HFFc6 (cell line): ENCODE measurements around the gene YIPF7. TPM values are rescaled to one million over a fixed set of nuclear protein-coding genes. Genes with fewer than 3 reads are reported as not detected.

Source experiments
- DNase-seq: peaks from one replicate; pipeline ENCODE4 v3.0.0-alpha.2; 2018
- H3K27ac Mint-ChIP-seq: 2 replicates; pipeline ENCODE4 v1.8.0; 2020; ENCODE audit warnings: mild to moderate bottlenecking, mixed read lengths
- H3K27me3 Mint-ChIP-seq: 2 replicates; pipeline ENCODE4 v1.8.0; 2021; ENCODE audit warnings: mild to moderate bottlenecking, moderate library complexity, mixed read lengths; ENCODE audit not compliant: insufficient read depth
- H3K36me3 Mint-ChIP-seq: 2 replicates; pipeline ENCODE4 v1.8.0; 2021; ENCODE audit warnings: low read depth, mixed read lengths
- H3K4me1 Mint-ChIP-seq: 2 replicates; pipeline ENCODE4 v1.8.0; 2020; ENCODE audit warnings: low read depth, mixed read lengths
- H3K4me3 Mint-ChIP-seq: 2 replicates; pipeline ENCODE4 v1.8.0; 2020; ENCODE audit warnings: mild to moderate bottlenecking, moderate library complexity, mixed read lengths
- H3K9me3 Mint-ChIP-seq: 2 replicates; pipeline ENCODE4 v1.8.0; 2020; ENCODE audit warnings: mild to moderate bottlenecking, mixed read lengths
- total RNA-seq, 6 experiments: library from RNA; stranded (reverse); fragmentation: NEBNext Ultra II Directional; extraction: Animal tissue kit (Norgen Biotek cat#: 25700); gene quantifications; 2 replicates in 1 of 6; 3 replicates in 5 of 6; pipeline ENCODE4 v1.2.3, GENCODE V29; 2021
- TF ChIP-seq, protein P1 (sequence below): fragments of 200-600 bp; sonication (generic); IDR thresholded peaks from 2 replicates; pipeline ENCODE4 v1.5.0; 2021; ENCODE audit warnings: antibody characterized with exemption, mild to moderate bottlenecking

The YIPF7 gene
- total RNA-seq, 6 experiments from 2014 or later: not detected

DNA sequence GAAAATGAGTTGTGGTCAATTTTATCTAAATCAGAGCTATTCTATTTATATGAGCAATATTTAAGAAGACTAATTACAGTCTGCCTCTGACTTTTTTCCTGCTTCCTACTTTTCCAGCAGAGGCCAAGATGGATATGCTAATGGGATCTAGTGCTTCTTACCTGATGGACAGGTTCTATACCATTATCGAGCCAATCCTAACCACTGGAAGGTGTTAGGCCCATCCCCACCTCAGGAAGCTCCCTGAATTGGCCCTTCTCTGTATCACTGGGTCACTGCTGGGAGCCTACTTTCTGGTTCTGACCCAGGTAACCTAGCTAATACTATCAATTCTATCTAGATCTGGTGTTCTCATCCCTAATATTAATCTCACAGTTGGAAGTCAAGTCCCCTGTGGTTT lies 577 bp upstream of the YIPF7 start:
- H3K36me3 Mint-ChIP-seq: no peaks in the 10 kb centered on the region

DNA sequence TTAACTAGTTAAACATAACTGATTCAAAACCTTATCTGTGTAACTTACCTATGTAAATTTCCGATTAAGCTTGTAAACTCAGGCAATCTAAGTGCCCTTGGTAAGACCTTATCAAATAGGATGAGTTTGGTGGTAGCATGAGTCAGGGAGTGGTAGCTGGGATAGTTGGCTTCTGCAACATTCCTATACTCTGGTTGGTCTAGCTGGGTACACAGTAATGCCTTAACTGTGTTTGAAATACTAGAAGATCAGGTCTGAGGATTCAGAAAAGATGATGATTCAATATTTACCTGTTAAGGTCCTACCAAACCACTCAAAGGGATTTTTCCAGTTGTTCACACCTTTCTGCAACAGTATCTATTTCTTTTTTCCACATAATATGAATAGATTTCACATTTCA lies 5.3 kb downstream of the YIPF7 start:
- H3K27me3 Mint-ChIP-seq: no peaks in the 10 kb centered on the region; the same call in 1 of the 2 replicates
- no peak overlapping the region for H3K27ac Mint-ChIP-seq
- no peaks in the 10 kb centered on the region for H3K36me3 Mint-ChIP-seq
- TF ChIP-seq, protein P1, sequence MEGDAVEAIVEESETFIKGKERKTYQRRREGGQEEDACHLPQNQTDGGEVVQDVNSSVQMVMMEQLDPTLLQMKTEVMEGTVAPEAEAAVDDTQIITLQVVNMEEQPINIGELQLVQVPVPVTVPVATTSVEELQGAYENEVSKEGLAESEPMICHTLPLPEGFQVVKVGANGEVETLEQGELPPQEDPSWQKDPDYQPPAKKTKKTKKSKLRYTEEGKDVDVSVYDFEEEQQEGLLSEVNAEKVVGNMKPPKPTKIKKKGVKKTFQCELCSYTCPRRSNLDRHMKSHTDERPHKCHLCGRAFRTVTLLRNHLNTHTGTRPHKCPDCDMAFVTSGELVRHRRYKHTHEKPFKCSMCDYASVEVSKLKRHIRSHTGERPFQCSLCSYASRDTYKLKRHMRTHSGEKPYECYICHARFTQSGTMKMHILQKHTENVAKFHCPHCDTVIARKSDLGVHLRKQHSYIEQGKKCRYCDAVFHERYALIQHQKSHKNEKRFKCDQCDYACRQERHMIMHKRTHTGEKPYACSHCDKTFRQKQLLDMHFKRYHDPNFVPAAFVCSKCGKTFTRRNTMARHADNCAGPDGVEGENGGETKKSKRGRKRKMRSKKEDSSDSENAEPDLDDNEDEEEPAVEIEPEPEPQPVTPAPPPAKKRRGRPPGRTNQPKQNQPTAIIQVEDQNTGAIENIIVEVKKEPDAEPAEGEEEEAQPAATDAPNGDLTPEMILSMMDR: no peak
- peaks cover 15% of the 10 kb centered on the region for H3K9me3 Mint-ChIP-seq
- H3K4me3 Mint-ChIP-seq: no peak overlapping the region
- no peak for DNase-seq
- H3K4me1 Mint-ChIP-seq: no peaks in the 10 kb centered on the region

More for the DNA sequence above, 577 bp upstream of the YIPF7 start:
- DNase-seq: no peak
- H3K9me3 Mint-ChIP-seq: no peaks in the 10 kb centered on the region
- TF ChIP-seq, protein P1: no peak
- H3K27me3 Mint-ChIP-seq: no peaks in the 10 kb centered on the region
- H3K4me3 Mint-ChIP-seq: no peak overlapping the region
- no peak overlapping the region for H3K27ac Mint-ChIP-seq
- H3K4me1 Mint-ChIP-seq: no peaks in the 10 kb centered on the region

DNA sequence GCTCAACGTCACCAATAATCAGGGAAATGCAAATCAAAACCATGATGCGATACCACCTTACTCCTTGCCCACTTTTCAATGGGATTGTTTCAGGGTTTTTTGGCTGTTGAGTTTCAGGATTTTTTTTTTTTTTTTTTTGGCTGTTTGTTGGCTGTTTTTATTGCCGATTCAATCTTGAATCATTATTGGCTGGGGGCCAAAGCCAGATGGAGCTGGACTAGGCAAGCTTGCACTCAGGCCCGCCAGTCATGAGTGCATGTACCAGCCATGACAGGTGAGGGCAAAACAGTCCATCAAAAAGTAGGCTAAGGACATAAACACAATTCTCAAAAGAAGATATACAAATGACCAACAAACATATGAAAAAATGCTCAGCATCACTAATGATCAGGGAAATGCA lies 13.3 kb downstream of the YIPF7 start:
- no peaks in the 10 kb centered on the region; the same call in 1 of the 2 replicates for H3K27me3 Mint-ChIP-seq
- H3K27ac Mint-ChIP-seq: no peak overlapping the region
- no peak for DNase-seq
- peaks cover 4% of the 10 kb centered on the region for H3K9me3 Mint-ChIP-seq
- no peaks in the 10 kb centered on the region for H3K4me1 Mint-ChIP-seq
- H3K4me3 Mint-ChIP-seq: no peak overlapping the region
- H3K36me3 Mint-ChIP-seq: no peaks in the 10 kb centered on the region
- TF ChIP-seq, protein P1: no peak

DNA sequence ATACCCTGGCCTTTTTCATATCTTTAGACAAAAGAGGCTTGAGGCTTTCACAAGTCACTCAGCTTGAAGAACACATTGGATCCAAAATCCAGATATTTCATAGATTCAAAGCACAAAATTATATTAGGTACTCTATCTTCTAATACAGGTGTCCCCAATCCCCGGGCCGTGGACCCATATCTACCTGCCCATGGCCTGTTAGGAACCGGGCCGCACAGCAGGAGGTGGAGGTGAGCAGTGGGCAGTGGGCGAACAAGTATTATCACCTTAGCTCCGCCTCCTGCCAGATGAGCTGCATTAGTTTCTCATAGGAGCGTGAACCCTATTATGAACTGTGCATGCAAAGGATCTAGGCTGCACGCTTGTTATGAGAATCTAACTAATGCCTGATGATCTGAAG lies 18.7 kb downstream of the YIPF7 start:
- DNase-seq: no peak
- no peaks in the 10 kb centered on the region for H3K4me1 Mint-ChIP-seq
- TF ChIP-seq, protein P1: no peak
- H3K27me3 Mint-ChIP-seq: no peaks in the 10 kb centered on the region; the same call in 1 of the 2 replicates
- H3K27ac Mint-ChIP-seq: no peak overlapping the region
- H3K9me3 Mint-ChIP-seq: no peaks in the 10 kb centered on the region
- H3K36me3 Mint-ChIP-seq: no peaks in the 10 kb centered on the region
- H3K4me3 Mint-ChIP-seq: no peak overlapping the region

DNA sequence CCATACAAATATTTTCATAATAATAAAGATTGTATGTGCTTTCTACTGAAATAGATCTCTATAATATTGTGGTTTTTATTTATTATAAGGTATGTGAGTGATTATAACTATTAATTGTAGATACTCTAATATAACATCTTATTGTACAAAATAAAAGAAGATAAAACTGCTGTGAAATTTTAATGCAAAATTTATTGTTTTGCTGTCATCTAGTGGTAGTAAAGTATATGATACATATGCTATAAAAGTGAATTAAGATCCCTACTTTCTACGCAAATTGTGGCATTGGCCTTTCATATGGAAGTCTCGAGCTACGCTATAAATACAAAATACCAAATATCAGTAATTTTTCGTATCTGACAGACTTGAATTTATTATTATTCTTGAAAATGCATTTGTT lies 19.3 kb downstream of the YIPF7 start:
- TF ChIP-seq, protein P1: peak; percentile 69
- no peak for DNase-seq

More for the DNA sequence above, 19.3 kb downstream of the YIPF7 start:
- Mint-ChIP-seq H3K9me3 (no peaks in the 10 kb centered on the region), H3K27ac (no peak overlapping the region), H3K36me3 (no peaks in the 10 kb centered on the region), H3K4me3 (no peak overlapping the region), H3K27me3 (no peaks in the 10 kb centered on the region; the same call in 1 of the 2 replicates), H3K4me1 (no peaks in the 10 kb centered on the region)
